MCF 10A (cell line): ENCODE data around the gene CERS6. TPM values are rescaled to one million over a fixed set of nuclear protein-coding genes. Genes with fewer than 3 reads are reported as not detected.
A peak's percentile ranks its signal among the peaks of the same experiment; 100 is the strongest.

Experiments used
- BruUV-seq: library from RNA; stranded (reverse); fragments of 400-500 nt; replicated peaks from 2 replicates; lab custom pipeline; 2021; lab: Mats Ljungman, UMichigan
- CTCF ChIA-PET: fragments of 300-600 bp; sonication (Branson Sonifier 250); formaldehyde crosslinking; extraction: SDS; loops from one replicate; lab custom pipeline; 2021; ENCODE audit warnings: antibody characterized with exemption, inconsistent platforms; lab: Yijun Ruan, JAX
- POLR2A ChIA-PET: fragments of 300-600, 350-650 bp; sonication (Branson Sonifier 250); formaldehyde crosslinking; extraction: SDS; loops from one replicate; lab custom pipeline; 2020; ENCODE audit warnings: antibody characterized with exemption, inconsistent platforms; lab: Yijun Ruan, JAX
- DNase-seq: peaks from one replicate; pipeline ENCODE4 v3.0.0-alpha.2; 2018; ENCODE audit not compliant: unreplicated experiment
- H3K27ac Mint-ChIP-seq: one replicate; pipeline ENCODE4 v1.8.0; 2022; ENCODE audit warnings: mild to moderate bottlenecking, low read depth, mixed read lengths; ENCODE audit not compliant: unreplicated experiment
- H3K27me3 Mint-ChIP-seq: one replicate; pipeline ENCODE4 v1.8.0; 2022; ENCODE audit warnings: mixed read lengths; ENCODE audit not compliant: insufficient read depth, unreplicated experiment
- H3K36me3 Mint-ChIP-seq: one replicate; pipeline ENCODE4 v1.8.0; 2022; ENCODE audit warnings: mild to moderate bottlenecking, moderate library complexity, mixed read lengths; ENCODE audit not compliant: insufficient read depth, unreplicated experiment
- H3K4me1 Mint-ChIP-seq: one replicate; pipeline ENCODE4 v1.8.0; 2022; ENCODE audit warnings: mixed read lengths; ENCODE audit not compliant: insufficient read depth, unreplicated experiment
- H3K4me3 Mint-ChIP-seq: one replicate; pipeline ENCODE4 v1.8.0; 2022; ENCODE audit warnings: mild to moderate bottlenecking, moderate library complexity, mixed read lengths; ENCODE audit not compliant: unreplicated experiment
- H3K9me3 Mint-ChIP-seq: one replicate; pipeline ENCODE4 v1.8.0; 2022; ENCODE audit warnings: mixed read lengths; ENCODE audit not compliant: unreplicated experiment
- CTCF ChIP-seq: fragments of 200-600 bp; IDR thresholded peaks from one replicate; pipeline ENCODE4 v1.8.0; 2022; ENCODE audit warnings: antibody characterized with exemption, mild to moderate bottlenecking; ENCODE audit not compliant: unreplicated experiment
- intact Hi-C: fragments of 100-400 bp; cut with micrococcal nuclease; formaldehyde crosslinking; loops from 2 replicates; pipeline ENCODE4 v1.14.1; 2022
- total RNA-seq: library from RNA; stranded (reverse); gene quantifications from 2 replicates; pipeline ENCODE4 v1.2.3, GENCODE V29; 2022

Gene CERS6
- total RNA-seq, 1 experiment from 2014 or later: 27.4 TPM

GRCh38 chr2:168816369-168816768 lies 360.3 kb downstream of the CERS6 start:
- ChIA-PET POLR2A (interaction anchor here (1.0 kb wide), 1 partner anchor 9 kb away, joined by 3 read pairs; no protein-coding TSS in a partner anchor), CTCF (interaction anchor here (0.6 to 1.3 kb wide), 2 partner anchors 31 to 480 kb away, joined by 3 to 4 read pairs; no protein-coding TSS in a partner anchor)
- Mint-ChIP-seq H3K4me3 (no peak overlapping the region), H3K36me3 (no peaks in the 10 kb centered on the region), H3K4me1 (peaks cover 9% of the 10 kb centered on the region), H3K27me3 (no peaks in the 10 kb centered on the region), H3K9me3 (no peaks in the 10 kb centered on the region), H3K27ac (no peak overlapping the region)
- intact Hi-C loops: no loop called here
- DNase-seq: peak; percentile 47
- no peak for TF ChIP-seq CTCF
- no TSS peak for BruUV-seq

- CTCF ChIA-PET: no interaction called here
- BruUV-seq: no TSS peak
- H3K4me1 Mint-ChIP-seq: peaks cover 9% of the 10 kb centered on the region
- H3K9me3 Mint-ChIP-seq: no peaks in the 10 kb centered on the region
- TF ChIP-seq CTCF: no peak
- DNase-seq: no peak
- POLR2A ChIA-PET: no interaction called here
- intact Hi-C loops: no loop called here
- no peak overlapping the region for H3K4me3 Mint-ChIP-seq
- no peaks in the 10 kb centered on the region for H3K27me3 Mint-ChIP-seq
- H3K36me3 Mint-ChIP-seq: no peaks in the 10 kb centered on the region
- H3K27ac Mint-ChIP-seq: no peak overlapping the region
These were observed 363.1 kb downstream of the CERS6 start for GRCh38 chr2:168819050-168819715.

- H3K9me3 Mint-ChIP-seq: no peaks in the 10 kb centered on the region
- no peak for TF ChIP-seq CTCF
- H3K27ac Mint-ChIP-seq: no peak overlapping the region
- no peaks in the 10 kb centered on the region for H3K27me3 Mint-ChIP-seq
- H3K36me3 Mint-ChIP-seq: no peaks in the 10 kb centered on the region
- no TSS peak for BruUV-seq
- peak; percentile 6 for DNase-seq
- POLR2A ChIA-PET: no interaction called here
- CTCF ChIA-PET: no interaction called here
- intact Hi-C loops: no loop called here
- H3K4me3 Mint-ChIP-seq: no peak overlapping the region
- H3K4me1 Mint-ChIP-seq: peaks cover 9% of the 10 kb centered on the region
These were observed 363.9 kb downstream of the CERS6 start for GRCh38 chr2:168819829-168820489.

- intact Hi-C loops: no loop called here
These were observed 365.5 kb downstream of the CERS6 start for GRCh38 chr2:168821577-168821976.

More at GRCh38 chr2:168821577-168821976, 365.5 kb downstream of the CERS6 start:
- H3K36me3 Mint-ChIP-seq: no peaks in the 10 kb centered on the region
- no peaks in the 10 kb centered on the region for H3K27me3 Mint-ChIP-seq
- H3K4me3 Mint-ChIP-seq: no peak overlapping the region
- ChIA-PET CTCF (interaction anchor here (0.5 to 0.6 kb wide), 2 partner anchors 450 to 527 kb away, joined by 3 to 5 read pairs; no protein-coding TSS in a partner anchor), POLR2A (no interaction called here)
- TF ChIP-seq CTCF: no peak
- peaks cover 3% of the 10 kb centered on the region for H3K4me1 Mint-ChIP-seq
- DNase-seq: no peak
- H3K27ac Mint-ChIP-seq: no peak overlapping the region
- no peaks in the 10 kb centered on the region for H3K9me3 Mint-ChIP-seq
- no TSS peak for BruUV-seq
